GM21515 (cell line): Measurements from ENCODE around the gene FIGLA.

Experiments used
- ATAC-seq: cut with Tn5 transposase; IDR thresholded peaks from one replicate; pipeline ENCODE4 v1.9.1; 2021; ENCODE audit not compliant: unreplicated experiment

The FIGLA gene

DNA sequence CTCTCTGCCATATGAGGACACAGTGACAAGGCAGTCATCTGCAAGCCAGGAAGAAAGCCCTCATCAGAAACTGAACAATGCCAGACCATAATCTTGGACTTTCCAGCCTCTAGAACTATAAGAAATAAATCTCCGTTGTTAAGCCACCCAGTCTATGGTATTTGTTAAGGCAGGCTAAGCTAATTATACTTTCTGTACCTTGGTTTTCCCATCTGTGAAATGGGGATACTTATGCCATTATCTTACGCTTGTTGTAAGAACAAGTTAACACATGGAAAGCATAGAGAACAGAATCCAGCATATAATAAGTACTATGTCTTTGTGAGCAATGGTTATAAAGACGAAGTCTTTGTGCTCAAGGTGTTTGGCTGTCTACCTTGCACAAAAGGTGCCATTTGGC lies 14.2 kb downstream of the FIGLA start:
- ATAC-seq = no peak

DNA sequence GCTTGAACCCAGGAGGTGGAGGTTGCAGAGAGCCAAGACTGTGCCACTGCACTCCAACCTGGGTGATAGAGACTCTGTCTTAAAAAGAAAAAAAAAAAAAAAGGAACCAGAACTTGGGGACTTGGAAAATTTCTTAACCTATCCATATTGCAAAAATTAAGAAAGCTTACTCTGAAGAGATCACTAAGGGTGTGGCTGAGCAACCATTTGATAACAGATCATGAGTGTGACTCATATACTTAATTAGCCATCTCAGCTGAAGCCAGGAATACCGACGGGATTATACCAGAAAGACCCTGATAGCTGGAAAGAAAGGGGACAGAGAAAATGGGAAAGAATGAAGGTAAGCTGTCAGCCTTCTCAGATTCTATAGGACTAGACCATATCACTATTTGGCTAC lies 15.3 kb downstream of the FIGLA start:
- no peak for ATAC-seq

GRCh38 chr2:70772486-70773155 lies 17.8 kb downstream of the FIGLA start:
- no peak for ATAC-seq

DNA sequence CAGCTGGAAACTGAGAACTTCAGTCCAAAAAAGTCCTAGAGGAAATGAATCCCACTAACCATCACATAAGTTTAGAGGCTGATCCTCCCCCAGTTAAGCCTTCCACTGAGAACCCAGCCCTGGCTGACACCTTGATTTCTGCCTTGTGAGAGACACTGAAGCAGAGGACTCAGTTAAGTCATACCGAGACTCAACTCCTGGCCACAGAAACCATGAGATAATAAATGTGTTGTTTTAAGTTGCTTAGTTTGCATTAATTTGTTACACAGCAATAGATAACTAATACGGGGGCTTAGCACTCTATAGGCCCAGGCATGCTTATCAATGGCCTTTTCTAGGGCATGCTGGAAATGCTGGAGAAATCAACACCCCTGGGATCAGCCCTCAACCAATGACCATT lies 19.0 kb downstream of the FIGLA start:
- peak; percentile 64 for ATAC-seq

GRCh38 chr2:70769450-70769849 lies 21.0 kb downstream of the FIGLA start:
- no peak for ATAC-seq

GRCh38 chr2:70768590-70769085 lies 21.8 kb downstream of the FIGLA start:
- ATAC-seq = no peak

DNA sequence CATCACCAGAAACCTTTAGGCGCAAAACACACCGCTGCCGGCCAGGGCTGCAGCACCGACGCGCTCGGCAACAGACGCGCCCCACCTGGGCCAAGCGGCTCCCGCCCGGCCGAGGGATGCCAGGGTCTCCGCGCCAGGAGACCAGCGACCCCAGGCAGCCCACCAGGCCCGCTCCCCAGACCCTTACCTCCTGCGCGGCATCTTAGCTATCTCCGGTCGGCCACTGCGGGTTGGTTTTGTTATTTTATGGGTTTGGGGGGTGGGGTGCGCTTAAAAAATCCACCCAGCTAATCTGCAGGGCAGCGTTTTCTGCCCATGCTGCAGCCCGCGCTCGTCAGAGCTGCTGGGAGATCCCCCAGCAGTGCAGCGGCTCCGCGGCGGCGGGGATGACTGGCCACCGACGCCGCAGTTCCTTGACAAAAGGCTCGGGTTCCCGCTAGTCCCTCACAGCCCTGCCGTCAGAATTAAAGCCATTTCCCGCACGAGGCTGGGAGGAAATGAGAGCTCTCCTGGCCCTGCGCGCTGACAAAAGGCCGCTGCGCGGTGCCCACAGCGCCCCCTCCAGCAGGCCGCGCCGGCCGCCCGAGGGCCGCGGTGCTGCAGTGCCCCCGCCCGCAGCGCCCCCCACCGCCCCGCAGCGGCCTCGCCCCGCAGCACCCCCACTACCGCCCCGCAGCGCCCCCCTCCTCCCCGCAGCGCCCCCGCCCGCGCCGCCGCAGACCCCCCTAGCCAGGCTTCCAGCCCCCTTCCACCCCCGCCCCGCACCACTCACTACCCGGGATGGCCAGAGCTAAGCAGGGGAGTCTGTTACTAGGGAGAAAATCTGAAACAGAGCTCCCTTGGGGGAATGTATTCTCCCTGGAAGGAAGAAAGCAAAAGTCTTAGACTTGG lies 22.5 kb downstream of the FIGLA start, which contains the start of gene ADD2:
Gene ADD2, minus strand, starts transcription at position 502 of the 891 bp plus-strand sequence. CDS start 61,792 bp downstream, outside the sequence.
- no peak for ATAC-seq

DNA sequence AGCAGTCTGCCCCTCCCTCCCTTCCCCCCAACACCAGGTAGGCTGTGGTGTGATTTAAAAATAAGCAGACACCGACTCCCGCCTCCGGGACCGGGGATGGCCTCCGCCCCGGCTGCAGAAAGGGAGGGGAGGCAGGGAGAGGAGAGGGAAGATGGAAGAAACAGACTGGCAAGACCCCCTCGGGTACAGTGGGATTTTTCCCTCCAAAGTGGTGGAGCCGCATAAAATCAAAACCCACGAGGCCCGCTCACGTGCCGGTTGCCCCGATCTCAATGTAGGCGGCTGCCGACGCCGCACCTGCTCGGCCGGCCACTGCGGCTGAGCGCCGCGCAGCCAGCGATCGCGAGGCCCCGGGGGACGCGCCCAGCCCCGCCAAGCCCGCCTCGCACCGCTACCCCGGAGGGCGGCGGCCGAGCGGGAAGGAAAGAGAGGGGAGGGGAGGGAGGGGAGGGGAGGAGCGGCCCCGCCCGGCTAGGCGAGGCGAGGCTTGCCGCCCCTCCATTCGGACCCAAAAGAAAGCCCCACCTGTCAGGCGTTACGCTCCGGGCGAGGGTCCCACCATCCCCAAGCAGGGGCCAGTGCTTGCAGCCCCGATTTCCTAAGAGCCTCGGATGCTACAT lies 23.3 kb downstream of the FIGLA start:
- ATAC-seq = no peak

DNA sequence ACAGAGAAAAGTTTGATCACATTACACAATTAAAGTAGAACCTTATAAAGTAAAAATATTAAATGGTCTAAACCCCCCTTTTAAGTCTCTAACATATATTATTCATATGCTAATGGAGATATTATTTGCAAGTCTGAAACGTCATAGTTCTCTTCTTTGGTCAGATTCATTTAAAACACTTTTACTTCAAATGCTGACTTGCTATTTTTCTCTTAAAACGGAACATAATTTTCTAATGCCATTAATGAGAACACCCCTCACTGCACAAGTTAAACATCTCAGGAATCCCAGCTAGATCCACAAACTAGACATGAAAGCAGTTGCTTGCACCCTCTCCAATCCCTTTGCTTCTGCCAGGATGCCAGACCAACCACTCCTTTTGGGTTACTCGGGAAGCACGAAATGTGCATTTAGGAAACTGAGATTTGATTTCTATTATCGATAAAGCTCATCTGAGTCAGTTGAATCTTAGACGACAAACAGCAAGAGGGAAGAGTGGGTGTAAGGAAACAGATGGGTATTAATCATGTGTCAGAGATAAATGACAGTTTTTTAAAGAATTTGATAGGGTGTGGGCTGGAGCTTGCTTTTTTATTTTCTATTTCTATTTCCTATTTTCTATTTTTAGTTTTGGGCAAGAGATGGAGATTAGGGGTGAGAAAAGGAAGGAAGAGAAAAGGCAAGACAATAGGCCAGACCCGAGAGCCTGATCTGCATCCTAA lies 23.9 kb downstream of the FIGLA start:
- no peak for ATAC-seq

DNA sequence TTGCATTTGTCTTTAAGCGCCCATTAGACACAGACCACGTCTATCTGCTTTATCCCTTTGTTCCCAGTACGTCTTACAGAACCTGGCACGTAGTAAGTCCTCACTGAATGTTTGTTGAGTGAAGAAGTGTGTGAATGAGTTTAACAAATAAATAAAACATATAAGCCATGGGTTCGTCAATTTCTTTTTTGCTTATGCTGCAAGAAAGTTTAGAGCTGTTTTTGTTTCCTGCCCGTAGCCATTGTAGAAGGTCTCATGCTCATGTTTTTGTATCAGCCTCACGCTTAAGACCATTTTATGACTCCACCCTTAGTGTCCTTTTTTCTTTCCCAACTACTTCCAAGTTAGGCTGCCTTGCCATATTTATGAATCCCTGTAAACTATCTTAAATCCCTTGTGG lies 24.9 kb downstream of the FIGLA start:
- no peak for ATAC-seq

GRCh38 chr2:70759446-70759845 lies 31.0 kb downstream of the FIGLA start:
- no peak for ATAC-seq

- ATAC-seq = no peak
These were observed 32.5 kb downstream of the FIGLA start for GRCh38 chr2:70757966-70758365.

DNA sequence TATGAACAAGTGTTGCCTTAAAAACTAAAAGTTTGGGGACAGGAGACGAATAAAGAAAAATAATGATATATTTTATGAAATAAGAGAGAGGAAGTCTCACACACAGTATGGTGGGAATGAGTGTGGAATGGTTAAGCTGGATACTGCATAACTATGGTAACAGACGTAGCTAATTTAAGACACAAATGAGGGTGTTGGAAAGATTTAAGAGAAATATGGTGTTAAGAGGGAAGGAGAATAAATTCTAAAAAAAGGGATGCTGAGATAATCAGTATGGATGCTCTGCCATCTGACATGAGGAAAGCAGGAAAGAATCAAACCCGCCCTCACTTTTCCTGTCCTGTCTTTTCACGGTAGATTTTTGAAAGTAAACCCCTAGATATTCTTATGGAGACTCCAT lies 33.1 kb downstream of the FIGLA start:
- ATAC-seq = no peak

GRCh38 chr2:70756128-70756527 lies 34.3 kb downstream of the FIGLA start:
- ATAC-seq = no peak

- no peak for ATAC-seq
These were observed 36.5 kb downstream of the FIGLA start for GRCh38 chr2:70753902-70754301.

DNA sequence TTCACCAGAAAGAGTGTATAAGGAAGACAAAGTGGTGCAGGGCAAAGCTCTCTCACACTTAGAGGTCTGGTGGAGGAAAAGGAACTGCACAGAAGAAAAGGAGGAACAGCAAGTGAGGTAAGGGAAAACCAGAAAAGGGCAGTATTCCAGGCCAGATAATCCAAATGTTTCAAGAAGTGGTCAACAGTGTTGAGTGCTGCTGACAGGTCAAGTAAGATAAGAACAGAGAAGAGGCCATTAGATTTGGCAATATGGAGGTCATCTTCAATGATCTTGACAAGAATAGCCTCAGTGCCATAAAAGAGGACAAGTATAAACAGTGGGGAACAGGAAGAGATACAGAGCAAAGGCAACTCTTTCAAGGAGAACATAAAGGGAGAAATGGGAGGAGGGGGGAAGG lies 37.4 kb downstream of the FIGLA start:
- no peak for ATAC-seq

- ATAC-seq = no peak
These were observed 38.0 kb downstream of the FIGLA start for GRCh38 chr2:70752396-70752795.

GRCh38 chr2:70751881-70752280 lies 38.6 kb downstream of the FIGLA start:
- ATAC-seq = no peak

- ATAC-seq = no peak
These were observed 40.1 kb downstream of the FIGLA start for GRCh38 chr2:70750320-70750719.

- ATAC-seq = no peak
These were observed 42.2 kb downstream of the FIGLA start for GRCh38 chr2:70748002-70748784.
